Stomach (tissue), 9 donors: ENCODE results near the gene ZBTB2. TPM values are rescaled to one million over a fixed set of nuclear protein-coding genes. Genes with fewer than 3 reads are reported as not detected.

Experiments used
- DNase-seq, 2 donors: peaks; one replicate each; pipeline versions ENCODE4 v3.0.0 to v3.0.0-alpha.2; 2013 to 2019
- H3K27ac ChIP-seq, 5 donors: fragments of 200-600 bp in 4 of 5; sonication (generic) in 4 of 5; one replicate each; pipeline ENCODE4 v1.5.1; 2013 to 2019; ENCODE audit warnings: mild to moderate bottlenecking in 1 of 5, moderate library complexity in 1 of 5
- H3K27me3 ChIP-seq, 3 donors: fragments of 200-600 bp; sonication (generic); one replicate each; pipeline ENCODE4 v1.5.1; 2017 to 2019; ENCODE audit warnings: mixed run types in 1 of 3
- H3K36me3 ChIP-seq, 4 donors: fragments of 200-600 bp; sonication (generic); 1 replicate in 3 of 4; 2 replicates in 1 of 4; pipeline ENCODE4 v1.5.1; 2016 to 2019
- H3K4me1 ChIP-seq, 4 donors: fragments of 200-600 bp; sonication (generic); one replicate each; pipeline ENCODE4 v1.5.1; 2016 to 2019
- H3K4me3 ChIP-seq, 4 donors: fragments of 200-600 bp; sonication (generic) in 3 of 4; one replicate each; pipeline ENCODE4 v1.5.1; 2016 to 2019; ENCODE audit warnings: mild to moderate bottlenecking in 1 of 4
- H3K9me3 ChIP-seq, 4 donors: fragments of 200-600 bp; sonication (generic); one replicate each; pipeline ENCODE4 v1.5.1; 2016 to 2019
- EP300 ChIP-seq: sonication (generic); formaldehyde crosslinking; IDR thresholded peaks from one replicate; pipeline ENCODE4 v1.6.1; 2017; ENCODE audit warnings: antibody characterized with exemption
- POLR2A ChIP-seq, 4 donors: fragments of 450-650 bp; IDR thresholded peaks; one replicate each; pipeline ENCODE4 v1.6.1; 2016; ENCODE audit warnings: antibody characterized with exemption in 4 of 4, control low read depth in 2 of 4, mild to moderate bottlenecking in 1 of 4, moderate library complexity in 1 of 4
- POLR2AphosphoS5 ChIP-seq, 3 donors: sonication (generic); formaldehyde crosslinking; IDR thresholded peaks; one replicate each; pipeline ENCODE4 v1.6.1; 2016; ENCODE audit warnings: antibody characterized with exemption in 3 of 3
- WGBS, 5 donors: extraction: QIAGEN DNeasy Blood & Tissue Kit in 3 of 5; methylation state at CpG; one replicate each; pipeline versions ENCODE4 v1.1.5 to v1.1.7; 2013 to 2018; 5-methylcytosine and 5-hydroxymethylcytosine counted together
- intact Hi-C: fragments of 100-400 bp; cut with DNase I; formaldehyde crosslinking; loops from one replicate; pipeline ENCODE4 v1.15.1; 2023; ENCODE audit warnings: low total_unique reads
- polyA plus RNA-seq, 3 donors: library from polyadenylated mRNA; stranded (reverse); fragments of 200-250 nt; gene quantifications; one replicate each; pipeline ENCODE4 v1.2.3, GENCODE V29; 2013
- total RNA-seq, 5 donors: library from RNA; depleted of rRNA; stranded (reverse); fragments of >200 nt; gene quantifications; one replicate each; pipeline versions ENCODE4 v1.1.0 to v1.2.3, GENCODE V29; 2014 to 2016
- TF ChIP-seq, protein P1 (sequence below), 7 experiments: fragments of 450-650 bp in 4 of 7; fragments of 200-600 bp in 3 of 7; sonication (generic) in 3 of 7; IDR thresholded peaks; one replicate each; pipeline ENCODE4 v1.5.1; 2016 to 2019; ENCODE audit warnings: antibody characterized with exemption in 7 of 7, control low read depth in 2 of 7, mild to moderate bottlenecking in 1 of 7
- donor health status: healthy with polysubstance abuse.
- donor health status: Bipolar disorder and iron deficiency.
- donor health status: healthy.

ZBTB2 gene
- total and polyA plus RNA-seq, 8 donors, result 0.89 to 19.1 (median 7.5) TPM

DNA sequence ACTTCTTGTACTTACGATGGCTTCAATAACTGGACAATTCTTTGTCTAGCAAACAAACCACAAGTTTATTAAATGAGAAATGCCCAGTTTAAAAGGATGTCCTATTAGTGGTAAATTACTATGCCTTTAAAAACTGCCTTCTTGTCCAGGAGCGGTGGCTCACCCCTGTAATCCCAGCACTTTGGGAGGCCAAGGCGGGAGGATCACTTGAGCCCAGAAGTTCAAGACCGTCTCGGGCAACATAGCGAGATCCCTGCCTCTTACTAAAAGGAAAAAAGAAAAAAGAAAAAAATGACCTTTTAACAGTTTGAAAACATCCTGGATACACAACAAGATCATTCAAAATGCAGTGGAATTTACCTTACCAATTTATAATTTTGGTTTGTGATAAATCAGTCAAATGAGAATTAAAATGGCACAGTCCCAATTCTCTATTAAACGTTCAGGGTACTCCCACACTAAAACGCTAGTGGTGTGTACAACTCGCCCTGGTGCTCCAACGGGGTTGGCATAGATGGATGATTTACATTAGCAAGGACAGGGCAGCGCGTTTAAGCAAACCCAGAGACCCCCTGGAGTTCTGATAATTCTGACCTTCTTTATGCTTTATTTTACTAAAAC is 2.3 kb downstream of the ZBTB2 start:
- H3K27me3 ChIP-seq, result no peaks in the 10 kb centered on the region
- H3K27ac ChIP-seq, result peak overlapping the region; percentile 98 to 100 (median 100)
- no peak for DNase-seq
- peak overlapping the region; percentile 85 to 98 (median 94) for H3K4me3 ChIP-seq
- H3K9me3 ChIP-seq, result no peaks in the 10 kb centered on the region
- intact Hi-C loops, result no loop called here
- 22 to 25% (median 24%) methylated on average over 12 of the region's 12 CpGs for WGBS, 5 donors
- peaks cover 0 to 4% (median 0%) of the 10 kb centered on the region in 4 donors for H3K36me3 ChIP-seq
- no peak for TF ChIP-seq EP300
- TF ChIP-seq POLR2AphosphoS5 (IDR thresholded peaks at IDR 0.05), result no peak
- TF ChIP-seq, protein P1, sequence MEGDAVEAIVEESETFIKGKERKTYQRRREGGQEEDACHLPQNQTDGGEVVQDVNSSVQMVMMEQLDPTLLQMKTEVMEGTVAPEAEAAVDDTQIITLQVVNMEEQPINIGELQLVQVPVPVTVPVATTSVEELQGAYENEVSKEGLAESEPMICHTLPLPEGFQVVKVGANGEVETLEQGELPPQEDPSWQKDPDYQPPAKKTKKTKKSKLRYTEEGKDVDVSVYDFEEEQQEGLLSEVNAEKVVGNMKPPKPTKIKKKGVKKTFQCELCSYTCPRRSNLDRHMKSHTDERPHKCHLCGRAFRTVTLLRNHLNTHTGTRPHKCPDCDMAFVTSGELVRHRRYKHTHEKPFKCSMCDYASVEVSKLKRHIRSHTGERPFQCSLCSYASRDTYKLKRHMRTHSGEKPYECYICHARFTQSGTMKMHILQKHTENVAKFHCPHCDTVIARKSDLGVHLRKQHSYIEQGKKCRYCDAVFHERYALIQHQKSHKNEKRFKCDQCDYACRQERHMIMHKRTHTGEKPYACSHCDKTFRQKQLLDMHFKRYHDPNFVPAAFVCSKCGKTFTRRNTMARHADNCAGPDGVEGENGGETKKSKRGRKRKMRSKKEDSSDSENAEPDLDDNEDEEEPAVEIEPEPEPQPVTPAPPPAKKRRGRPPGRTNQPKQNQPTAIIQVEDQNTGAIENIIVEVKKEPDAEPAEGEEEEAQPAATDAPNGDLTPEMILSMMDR (IDR thresholded peaks at IDR 0.05), result no peak
- no peak for TF ChIP-seq POLR2A (IDR thresholded peaks at IDR 0.05)
- H3K4me1 ChIP-seq, result peaks cover 39 to 59% (median 52%) of the 10 kb centered on the region in 4 donors

DNA sequence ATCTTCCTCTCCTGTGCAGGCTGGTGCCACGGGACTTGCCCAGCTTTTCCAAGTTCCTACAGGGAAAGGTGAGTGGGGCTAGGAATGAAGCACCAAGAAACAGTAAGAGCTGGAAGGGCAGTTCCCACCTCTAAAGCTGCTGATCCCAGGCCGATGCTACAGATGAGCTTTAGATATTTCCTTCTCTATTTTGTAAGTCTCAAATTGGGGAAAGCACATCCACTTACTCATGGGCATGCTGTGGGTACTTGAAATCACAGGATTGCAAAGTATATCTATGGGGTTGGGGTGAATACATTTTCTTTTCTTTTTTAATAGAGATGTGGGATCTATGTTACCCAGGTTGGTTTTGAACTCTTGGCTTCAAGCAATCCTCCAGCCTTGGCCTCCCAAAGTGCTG is 3.1 kb downstream of the ZBTB2 start:
- WGBS, 5 donors, result 87 to 90% (median 89%) methylated on average over 2 of the region's 2 CpGs
- no peaks in the 10 kb centered on the region for H3K9me3 ChIP-seq
- no peak for DNase-seq
- TF ChIP-seq POLR2AphosphoS5 (IDR thresholded peaks at IDR 0.05) (no peak), POLR2A (IDR thresholded peaks at IDR 0.05) (no peak), EP300 (no peak)
- TF ChIP-seq, protein P1 (IDR thresholded peaks at IDR 0.05), result no peak
- peaks cover 31 to 53% (median 43%) of the 10 kb centered on the region in 4 donors for H3K4me1 ChIP-seq
- H3K4me3 ChIP-seq, result no peak overlapping the region
- peaks cover 0 to 4% (median 0%) of the 10 kb centered on the region in 4 donors for H3K36me3 ChIP-seq
- H3K27ac ChIP-seq, result peak overlapping the region in 4 of 5 donors; percentile 99 to 100 (median 100)
- intact Hi-C loops, result no loop called here
- no peaks in the 10 kb centered on the region for H3K27me3 ChIP-seq

DNA sequence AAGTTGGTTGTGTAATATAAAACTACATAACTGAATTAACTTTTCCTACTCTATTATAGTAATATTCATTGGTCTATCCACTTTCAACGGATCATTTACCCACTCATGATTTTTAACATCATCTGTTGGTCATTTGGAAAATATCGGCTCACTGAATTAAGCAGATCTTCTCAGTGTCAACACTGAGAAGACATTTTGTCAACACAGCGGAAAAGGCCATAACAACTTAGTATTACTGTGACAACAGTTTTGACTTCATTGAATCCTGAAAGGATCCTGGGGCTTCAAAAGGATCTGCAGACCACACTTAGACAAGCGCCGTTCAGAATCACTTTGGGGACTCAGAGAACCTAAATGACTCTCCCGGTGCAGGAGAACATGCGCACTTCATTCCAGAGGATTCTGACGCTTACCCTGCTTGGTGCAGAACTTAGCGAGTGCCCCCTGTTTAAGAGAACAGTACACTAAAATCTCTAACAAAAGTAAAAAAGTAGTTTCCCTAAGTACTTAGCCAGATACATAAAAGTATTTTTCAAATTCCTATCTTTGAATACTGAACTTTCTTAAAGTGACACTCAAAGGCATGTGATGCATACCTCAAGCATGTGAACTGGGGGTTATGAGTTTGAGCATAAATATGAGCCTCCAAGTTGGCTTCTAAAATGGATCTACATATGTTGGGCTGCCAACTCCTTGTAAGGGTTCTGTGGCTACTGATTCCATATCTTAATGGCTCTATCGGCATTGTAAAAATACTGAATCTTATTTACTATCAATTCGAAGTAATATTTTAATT is 4.0 kb downstream of the ZBTB2 start:
- peak overlapping the region in 3 of 5 donors; percentile 99 to 100 (median 100) for H3K27ac ChIP-seq
- intact Hi-C loops, result no loop called here
- no peaks in the 10 kb centered on the region for H3K9me3 ChIP-seq
- WGBS, 5 donors, result 89 to 95% (median 92%) methylated on average over 11 of the region's 11 CpGs
- no peak overlapping the region for H3K4me3 ChIP-seq
- TF ChIP-seq, protein P1 (IDR thresholded peaks at IDR 0.05), result no peak
- TF ChIP-seq EP300 (no peak), POLR2AphosphoS5 (IDR thresholded peaks at IDR 0.05) (no peak), POLR2A (IDR thresholded peaks at IDR 0.05) (no peak)
- H3K4me1 ChIP-seq, result peaks cover 22 to 45% (median 34%) of the 10 kb centered on the region in 4 donors
- DNase-seq, result no peak
- H3K27me3 ChIP-seq, result no peaks in the 10 kb centered on the region
- peaks cover 0 to 4% (median 0%) of the 10 kb centered on the region in 4 donors for H3K36me3 ChIP-seq

DNA sequence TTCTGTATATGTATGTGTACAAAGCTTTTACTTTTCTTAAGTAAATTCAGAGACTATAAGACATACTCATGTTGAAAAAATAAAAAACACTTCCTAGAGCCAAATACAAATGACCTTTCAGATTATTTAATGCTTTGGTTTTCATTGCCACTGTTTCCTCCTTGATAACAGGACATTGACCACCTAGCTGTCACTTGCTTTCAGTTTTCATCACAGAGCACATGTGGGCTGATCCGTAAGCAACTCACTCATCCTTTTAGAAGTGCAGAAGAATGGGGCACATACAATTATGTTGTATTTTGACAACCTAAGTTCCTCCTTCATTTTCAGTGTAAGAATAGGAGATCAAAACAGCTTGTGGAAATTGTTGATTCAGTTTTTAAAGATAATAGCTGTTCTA is 6.2 kb downstream of the ZBTB2 start:
- peaks cover 16 to 47% (median 34%) of the 10 kb centered on the region in 4 donors for H3K4me1 ChIP-seq
- peaks cover 0 to 4% (median 0%) of the 10 kb centered on the region in 4 donors for H3K36me3 ChIP-seq
- no peaks in the 10 kb centered on the region for H3K9me3 ChIP-seq
- DNase-seq, result no peak
- intact Hi-C loops, result no loop called here
- WGBS, 5 donors, result 46 to 65% (median 49%) methylated on average over 1 of the region's 1 CpG
- H3K4me3 ChIP-seq, result no peak overlapping the region
- no peak for TF ChIP-seq EP300
- no peak for TF ChIP-seq POLR2A (IDR thresholded peaks at IDR 0.05)
- TF ChIP-seq POLR2AphosphoS5 (IDR thresholded peaks at IDR 0.05), result no peak
- TF ChIP-seq, protein P1 (IDR thresholded peaks at IDR 0.05), result no peak
- H3K27ac ChIP-seq, result peak overlapping the region in 1 of 5 donors; percentile 29
- H3K27me3 ChIP-seq, result no peaks in the 10 kb centered on the region
